ENCODE data around the gene PITRM1. TPM values are rescaled to one million over a fixed set of nuclear protein-coding genes. Genes with fewer than 3 reads are reported as not detected.

Gene PITRM1
- polyA plus RNA-seq, 1 donor from 2014 or later: 62.2 TPM

DNA sequence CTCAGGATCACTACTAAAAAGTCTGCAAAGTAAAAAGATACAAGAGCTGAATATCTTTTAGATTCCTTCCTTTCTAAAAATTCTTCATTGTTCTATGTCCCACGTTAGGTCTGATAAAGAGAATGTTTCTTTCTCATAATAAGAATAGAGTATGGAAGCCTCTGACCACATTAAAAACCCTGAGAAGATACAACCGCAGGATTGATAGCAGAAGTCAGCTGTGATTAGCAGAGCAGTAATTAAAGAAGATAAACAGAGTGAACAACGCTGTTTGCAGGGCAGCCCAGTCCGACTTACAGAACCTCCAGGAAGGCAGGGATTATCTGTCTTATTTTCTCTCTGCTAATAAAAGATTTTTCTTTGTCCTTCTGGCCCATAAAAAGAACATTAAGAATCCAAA lies 31.4 kb upstream of the PITRM1 start:
- Histone ChIP-seq H3K4me2 (ENCODE audit: low read length) (no peak overlapping the region), H3F3A (ENCODE audit: insufficient read depth, low read length, poor library complexity, severe bottlenecking) (peaks cover 4% of the 10 kb centered on the region), H2AFZ (ENCODE audit: low read depth, low read length) (no peak overlapping the region), H3K27ac (ENCODE audit: low read length) (peak overlapping the region; percentile 82), H3K9ac (ENCODE audit: low read length) (no peak overlapping the region), H3K9me3 (ENCODE audit: low read length) (no peaks in the 10 kb centered on the region), H3K79me2 (replicated peaks; ENCODE audit: insufficient read depth, low read length) (no peaks in the 10 kb centered on the region), H3K27me3 (ENCODE audit: insufficient read depth, low read depth, low read length) (no peaks in the 10 kb centered on the region), H3K9me2 (ENCODE audit: insufficient read depth, low read length) (no peaks in the 10 kb centered on the region), H3K36me3 (ENCODE audit: insufficient read depth, low read length) (no peaks in the 10 kb centered on the region), H4K20me1 (ENCODE audit: insufficient read depth) (no peaks in the 10 kb centered on the region), H3K4me3 (ENCODE audit: low read length) (no peak overlapping the region)
- TF ChIP-seq, protein P1, sequence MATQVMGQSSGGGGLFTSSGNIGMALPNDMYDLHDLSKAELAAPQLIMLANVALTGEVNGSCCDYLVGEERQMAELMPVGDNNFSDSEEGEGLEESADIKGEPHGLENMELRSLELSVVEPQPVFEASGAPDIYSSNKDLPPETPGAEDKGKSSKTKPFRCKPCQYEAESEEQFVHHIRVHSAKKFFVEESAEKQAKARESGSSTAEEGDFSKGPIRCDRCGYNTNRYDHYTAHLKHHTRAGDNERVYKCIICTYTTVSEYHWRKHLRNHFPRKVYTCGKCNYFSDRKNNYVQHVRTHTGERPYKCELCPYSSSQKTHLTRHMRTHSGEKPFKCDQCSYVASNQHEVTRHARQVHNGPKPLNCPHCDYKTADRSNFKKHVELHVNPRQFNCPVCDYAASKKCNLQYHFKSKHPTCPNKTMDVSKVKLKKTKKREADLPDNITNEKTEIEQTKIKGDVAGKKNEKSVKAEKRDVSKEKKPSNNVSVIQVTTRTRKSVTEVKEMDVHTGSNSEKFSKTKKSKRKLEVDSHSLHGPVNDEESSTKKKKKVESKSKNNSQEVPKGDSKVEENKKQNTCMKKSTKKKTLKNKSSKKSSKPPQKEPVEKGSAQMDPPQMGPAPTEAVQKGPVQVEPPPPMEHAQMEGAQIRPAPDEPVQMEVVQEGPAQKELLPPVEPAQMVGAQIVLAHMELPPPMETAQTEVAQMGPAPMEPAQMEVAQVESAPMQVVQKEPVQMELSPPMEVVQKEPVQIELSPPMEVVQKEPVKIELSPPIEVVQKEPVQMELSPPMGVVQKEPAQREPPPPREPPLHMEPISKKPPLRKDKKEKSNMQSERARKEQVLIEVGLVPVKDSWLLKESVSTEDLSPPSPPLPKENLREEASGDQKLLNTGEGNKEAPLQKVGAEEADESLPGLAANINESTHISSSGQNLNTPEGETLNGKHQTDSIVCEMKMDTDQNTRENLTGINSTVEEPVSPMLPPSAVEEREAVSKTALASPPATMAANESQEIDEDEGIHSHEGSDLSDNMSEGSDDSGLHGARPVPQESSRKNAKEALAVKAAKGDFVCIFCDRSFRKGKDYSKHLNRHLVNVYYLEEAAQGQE (IDR thresholded peaks at IDR 0.05; ENCODE audit: borderline replicate concordance): no peak
- TF ChIP-seq SMC3 (conservative IDR thresholded peaks at IDR 0.05; ENCODE audit: poor library complexity): no peak
- no peak for TF ChIP-seq EP300 (conservative IDR thresholded peaks at IDR 0.05; ENCODE audit: poor library complexity, severe bottlenecking)
- no peak for TF ChIP-seq RAD21 (conservative IDR thresholded peaks at IDR 0.05)
- TF ChIP-seq POLR2AphosphoS5 (IDR thresholded peaks at IDR 0.05): no peak
- TF ChIP-seq MXI1 (conservative IDR thresholded peaks at IDR 0.05; ENCODE audit: poor library complexity, severe bottlenecking): no peak
- TF ChIP-seq EZH2 (IDR thresholded peaks at IDR 0.05; ENCODE audit: borderline replicate concordance, insufficient read depth, low read length, poor library complexity, severe bottlenecking): no peak
- TF ChIP-seq, protein P2, sequence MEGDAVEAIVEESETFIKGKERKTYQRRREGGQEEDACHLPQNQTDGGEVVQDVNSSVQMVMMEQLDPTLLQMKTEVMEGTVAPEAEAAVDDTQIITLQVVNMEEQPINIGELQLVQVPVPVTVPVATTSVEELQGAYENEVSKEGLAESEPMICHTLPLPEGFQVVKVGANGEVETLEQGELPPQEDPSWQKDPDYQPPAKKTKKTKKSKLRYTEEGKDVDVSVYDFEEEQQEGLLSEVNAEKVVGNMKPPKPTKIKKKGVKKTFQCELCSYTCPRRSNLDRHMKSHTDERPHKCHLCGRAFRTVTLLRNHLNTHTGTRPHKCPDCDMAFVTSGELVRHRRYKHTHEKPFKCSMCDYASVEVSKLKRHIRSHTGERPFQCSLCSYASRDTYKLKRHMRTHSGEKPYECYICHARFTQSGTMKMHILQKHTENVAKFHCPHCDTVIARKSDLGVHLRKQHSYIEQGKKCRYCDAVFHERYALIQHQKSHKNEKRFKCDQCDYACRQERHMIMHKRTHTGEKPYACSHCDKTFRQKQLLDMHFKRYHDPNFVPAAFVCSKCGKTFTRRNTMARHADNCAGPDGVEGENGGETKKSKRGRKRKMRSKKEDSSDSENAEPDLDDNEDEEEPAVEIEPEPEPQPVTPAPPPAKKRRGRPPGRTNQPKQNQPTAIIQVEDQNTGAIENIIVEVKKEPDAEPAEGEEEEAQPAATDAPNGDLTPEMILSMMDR (IDR thresholded peaks at IDR 0.05; ENCODE audit: poor library complexity, severe bottlenecking): no peak
- no peak for TF ChIP-seq TAF1 (IDR thresholded peaks at IDR 0.05; ENCODE audit: low read depth)

DNA sequence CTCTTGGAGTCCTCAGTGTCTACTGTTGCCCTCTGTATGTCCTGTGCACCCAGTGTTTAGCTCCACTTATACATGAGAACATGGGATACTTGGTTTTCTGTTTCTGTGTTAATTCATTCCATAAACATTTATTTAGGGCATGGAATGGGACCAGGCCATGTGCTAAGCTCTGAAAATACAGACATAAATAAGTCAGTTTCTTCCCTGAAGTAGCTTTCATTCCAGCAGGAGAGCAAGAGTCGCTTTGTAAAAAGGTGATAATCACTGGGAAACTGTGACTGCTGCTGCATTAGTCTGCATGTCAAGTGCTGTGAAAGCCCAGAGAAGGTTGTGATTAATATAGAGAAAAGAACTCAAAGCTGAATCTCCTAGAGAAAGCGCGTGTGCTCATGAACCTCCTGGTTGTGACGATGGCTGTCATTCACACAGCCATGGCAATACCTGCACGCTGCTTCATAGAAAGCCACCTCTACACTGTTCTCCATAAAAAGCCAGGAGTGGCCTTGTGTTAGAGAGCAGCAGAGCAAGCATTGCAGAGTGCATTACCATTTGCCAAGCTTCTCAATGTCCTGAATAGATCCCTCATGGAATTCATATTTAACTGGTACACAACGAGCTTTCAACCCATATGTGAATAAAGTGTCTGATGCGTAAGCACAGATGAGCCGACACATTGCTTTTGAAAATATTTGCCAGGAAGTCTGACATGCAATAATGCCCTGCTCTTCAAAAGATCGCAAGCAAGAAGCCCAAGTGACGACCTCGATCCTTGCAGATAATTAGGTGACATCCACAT lies 30.6 kb upstream of the PITRM1 start:
- Histone ChIP-seq H3K9me3 (ENCODE audit: low read length) (no peaks in the 10 kb centered on the region), H3K4me2 (ENCODE audit: low read length) (peak overlapping the region; percentile 9), H3K4me3 (ENCODE audit: low read length) (peak overlapping the region; percentile 45), H2AFZ (ENCODE audit: low read depth, low read length) (no peak overlapping the region), H3K36me3 (ENCODE audit: insufficient read depth, low read length) (no peaks in the 10 kb centered on the region), H3F3A (ENCODE audit: insufficient read depth, low read length, poor library complexity, severe bottlenecking) (peaks cover 4% of the 10 kb centered on the region), H3K27me3 (ENCODE audit: insufficient read depth, low read depth, low read length) (no peaks in the 10 kb centered on the region), H3K79me2 (replicated peaks; ENCODE audit: insufficient read depth, low read length) (no peaks in the 10 kb centered on the region), H3K9ac (ENCODE audit: low read length) (peak overlapping the region; percentile 51), H3K9me2 (ENCODE audit: insufficient read depth, low read length) (no peaks in the 10 kb centered on the region), H3K27ac (ENCODE audit: low read length) (peak overlapping the region; percentile 82), H4K20me1 (ENCODE audit: insufficient read depth) (no peaks in the 10 kb centered on the region)
- TF ChIP-seq, protein P1 (IDR thresholded peaks at IDR 0.05; ENCODE audit: borderline replicate concordance): peak; percentile 60
- TF ChIP-seq MXI1 (conservative IDR thresholded peaks at IDR 0.05; ENCODE audit: poor library complexity, severe bottlenecking) (peak; percentile 73), EZH2 (IDR thresholded peaks at IDR 0.05; ENCODE audit: borderline replicate concordance, insufficient read depth, low read length, poor library complexity, severe bottlenecking) (no peak), EP300 (conservative IDR thresholded peaks at IDR 0.05; ENCODE audit: poor library complexity, severe bottlenecking) (peak; percentile 84), SMC3 (conservative IDR thresholded peaks at IDR 0.05; ENCODE audit: poor library complexity) (peak; percentile 65), TAF1 (IDR thresholded peaks at IDR 0.05; ENCODE audit: low read depth) (no peak), POLR2AphosphoS5 (IDR thresholded peaks at IDR 0.05) (peak; percentile 49), RAD21 (conservative IDR thresholded peaks at IDR 0.05) (peak; percentile 61)
- TF ChIP-seq, protein P2 (IDR thresholded peaks at IDR 0.05; ENCODE audit: poor library complexity, severe bottlenecking): no peak

Data from neural cell (in vitro differentiated cells).